H1 (cell line): ENCODE measurements around the gene CCNI2. TPM values are rescaled to one million over a fixed set of nuclear protein-coding genes. Genes with fewer than 3 reads are reported as not detected.

Experiments
- CREB1 ChIP-seq: IDR thresholded peaks from 2 replicates; pipeline ENCODE4 v1.6.1; 2012; ENCODE audit warnings: inconsistent platforms
- TBP ChIP-seq: IDR thresholded peaks from 2 replicates; pipeline ENCODE4 v1.6.1; 2011; ENCODE audit warnings: low read depth, low read length, improper control_type of control experiment
- polyA plus RNA-seq, 7 experiments: library from polyadenylated mRNA; depleted of rRNA in 3 of 7; stranded (reverse) in 5 of 7; unstranded in 2 of 7; fragments of >200 nt in 5 of 7; fragments of 200-250 nt in 2 of 7; gene quantifications; 1 replicate in 5 of 7; 2 replicates in 1 of 7; 4 replicates in 1 of 7; pipeline versions ENCODE4 v1.2.1 to v1.2.3, GENCODE V29; 2011 to 2013; ENCODE audit warnings: missing spikeins in 2 of 7, mixed read lengths in 2 of 7
- total RNA-seq: library from RNA; stranded (reverse); fragmentation: NEBNext Ultra II Directional; extraction: Animal tissue kit (Norgen Biotek cat#: 25700); gene quantifications from 2 replicates; pipeline ENCODE4 v1.2.1, GENCODE V29; 2021
- TF ChIP-seq, protein P1 (sequence below), 3 experiments: IDR thresholded peaks; 1 replicate in 2 of 3; 2 replicates in 1 of 3; pipeline versions ENCODE4 v1.5.1 to v1.6.1; 2011; ENCODE audit warnings: low read length in 3 of 3, mild to moderate bottlenecking in 3 of 3, inconsistent platforms in 2 of 3, low read depth in 1 of 3, moderate library complexity in 1 of 3; ENCODE audit not compliant: insufficient read depth in 1 of 3; ENCODE audit errors: control extremely low read depth in 1 of 3

The CCNI2 gene
- total and polyA plus RNA-seq, 2 of the 8 experiments (the other 6 are each of a cell fraction or from before 2014, with no cell fraction given) = 1.3 to 1.4 TPM

- TF ChIP-seq, protein P1, sequence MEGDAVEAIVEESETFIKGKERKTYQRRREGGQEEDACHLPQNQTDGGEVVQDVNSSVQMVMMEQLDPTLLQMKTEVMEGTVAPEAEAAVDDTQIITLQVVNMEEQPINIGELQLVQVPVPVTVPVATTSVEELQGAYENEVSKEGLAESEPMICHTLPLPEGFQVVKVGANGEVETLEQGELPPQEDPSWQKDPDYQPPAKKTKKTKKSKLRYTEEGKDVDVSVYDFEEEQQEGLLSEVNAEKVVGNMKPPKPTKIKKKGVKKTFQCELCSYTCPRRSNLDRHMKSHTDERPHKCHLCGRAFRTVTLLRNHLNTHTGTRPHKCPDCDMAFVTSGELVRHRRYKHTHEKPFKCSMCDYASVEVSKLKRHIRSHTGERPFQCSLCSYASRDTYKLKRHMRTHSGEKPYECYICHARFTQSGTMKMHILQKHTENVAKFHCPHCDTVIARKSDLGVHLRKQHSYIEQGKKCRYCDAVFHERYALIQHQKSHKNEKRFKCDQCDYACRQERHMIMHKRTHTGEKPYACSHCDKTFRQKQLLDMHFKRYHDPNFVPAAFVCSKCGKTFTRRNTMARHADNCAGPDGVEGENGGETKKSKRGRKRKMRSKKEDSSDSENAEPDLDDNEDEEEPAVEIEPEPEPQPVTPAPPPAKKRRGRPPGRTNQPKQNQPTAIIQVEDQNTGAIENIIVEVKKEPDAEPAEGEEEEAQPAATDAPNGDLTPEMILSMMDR (IDR thresholded peaks at IDR 0.05; ENCODE audit: control extremely low read depth in 1 of 3, insufficient read depth in 1 of 3, low read depth in 1 of 3, low read length in 3 of 3) = no peak
- no peak for TF ChIP-seq TBP
- no peak for TF ChIP-seq CREB1
- TF ChIP-seq, all 59 proteins: peak for 0
These were observed 31.6 kb downstream of the CCNI2 start (continued) for GRCh38 chr5:132778856-132779255.
